HCEC 1CT (cell line): ENCODE measurements around the gene HOXC5.
"Not testable (repeated sequence)": the region's sequence is repeated elsewhere in the genome, so short reads cannot be mapped to it uniquely, and the experiment has no call there.

ENCODE experiments used
- DNase-seq: peaks from one replicate; pipeline ENCODE4 v3.0.0-alpha.2; 2017

The HOXC5 gene

GRCh38 chr12:54075409-54075808 lies 42.6 kb downstream of the HOXC5 start:
- no peak for DNase-seq

- no peak for DNase-seq
Measured at GRCh38 chr12:54075974-54076373, 43.1 kb downstream of the HOXC5 start.

GRCh38 chr12:54077843-54078242 lies 45.0 kb downstream of the HOXC5 start:
- not testable (repeated sequence) for DNase-seq

GRCh38 chr12:54079115-54079514 lies 46.3 kb downstream of the HOXC5 start:
- DNase-seq, result not testable (repeated sequence)

- not testable (repeated sequence) for DNase-seq
Measured at GRCh38 chr12:54080008-54080924, 47.4 kb downstream of the HOXC5 start.

- DNase-seq, result not testable (repeated sequence)
Measured at GRCh38 chr12:54081053-54081514, 48.2 kb downstream of the HOXC5 start.

- DNase-seq, result not testable (repeated sequence)
Measured at GRCh38 chr12:54081581-54082396, 48.9 kb downstream of the HOXC5 start.

- DNase-seq, result no peak
Measured at GRCh38 chr12:54082397-54082892, 49.6 kb downstream of the HOXC5 start.
